ENCODE data around the gene KCNIP3.
"Not testable (repeated sequence)": the region's sequence is repeated elsewhere in the genome, so short reads cannot be mapped to it uniquely, and the experiment has no call there.

Gene KCNIP3

DNA sequence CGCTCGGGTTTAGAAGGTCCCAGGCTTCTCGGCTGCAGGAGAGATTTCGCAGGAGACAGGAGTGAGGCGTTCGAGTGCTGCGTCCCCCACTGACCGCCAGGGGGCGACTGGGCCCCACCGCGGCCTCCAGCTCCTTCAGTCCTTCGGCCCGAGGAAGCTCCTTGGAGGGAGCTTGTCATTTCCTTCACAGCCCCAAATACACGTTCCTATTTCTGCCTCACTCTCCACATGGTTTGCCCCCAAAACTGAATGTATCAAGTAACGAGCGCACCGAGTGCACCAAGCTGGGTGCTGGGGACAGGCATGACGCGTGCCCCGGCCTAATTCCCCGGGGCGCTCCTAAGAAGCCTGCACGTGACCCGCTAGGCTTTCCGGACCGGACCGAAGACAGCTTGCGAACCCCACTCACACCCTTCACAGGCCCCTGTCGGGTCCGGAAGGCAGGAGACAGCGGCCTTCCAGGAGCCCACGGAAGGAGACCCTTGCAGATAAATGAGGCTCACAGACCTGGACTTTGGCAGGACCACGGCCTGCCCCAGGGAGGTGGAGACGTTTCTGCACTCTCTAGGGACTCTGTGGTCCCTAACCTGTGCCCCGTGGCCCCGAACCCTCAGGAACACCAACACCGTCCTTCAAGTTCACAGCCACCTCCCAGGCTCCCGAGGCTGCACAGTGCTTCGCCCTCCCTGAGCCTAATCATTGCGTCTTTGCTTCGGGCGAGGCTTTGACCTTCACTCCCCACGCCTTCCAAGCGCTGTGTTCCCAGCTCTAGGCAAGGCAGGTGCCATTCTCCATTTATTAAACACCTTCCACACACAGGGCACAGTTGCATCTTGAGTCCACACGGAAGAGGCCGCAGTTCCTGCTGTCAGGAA is 92.3 kb downstream of the KCNIP3 start:
- DNase-seq: peak; percentile 7

DNA sequence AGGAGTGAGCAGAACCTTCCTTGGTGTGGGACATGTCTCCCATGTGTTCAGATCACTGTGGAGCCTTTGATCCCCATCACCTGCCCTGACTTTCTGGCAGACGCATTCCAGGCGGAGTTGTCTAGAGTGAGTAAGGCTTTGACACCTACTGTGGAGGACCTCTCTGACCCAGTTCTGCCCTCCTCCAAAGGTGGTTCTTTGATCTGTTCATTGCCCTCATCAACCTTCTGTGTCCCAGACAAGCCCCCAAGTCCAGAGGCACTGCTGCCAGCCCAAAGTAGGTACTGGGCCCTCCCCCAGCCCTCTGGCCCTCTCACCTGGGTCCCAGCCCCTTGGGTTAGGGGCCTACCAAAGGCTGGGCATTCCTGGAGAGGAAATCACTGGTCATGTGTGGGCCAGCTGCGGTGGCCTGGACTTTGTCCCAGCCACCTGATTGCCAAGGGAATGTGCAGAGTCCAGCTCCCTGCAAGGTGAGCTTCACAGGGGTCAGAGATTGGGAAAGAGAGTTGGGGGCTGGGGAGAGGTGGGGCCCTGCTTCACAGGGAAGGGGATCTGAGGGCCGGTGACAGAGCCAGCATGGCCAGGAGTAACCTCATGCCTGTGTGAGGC is 93.2 kb downstream of the KCNIP3 start:
- DNase-seq: no peak

DNA sequence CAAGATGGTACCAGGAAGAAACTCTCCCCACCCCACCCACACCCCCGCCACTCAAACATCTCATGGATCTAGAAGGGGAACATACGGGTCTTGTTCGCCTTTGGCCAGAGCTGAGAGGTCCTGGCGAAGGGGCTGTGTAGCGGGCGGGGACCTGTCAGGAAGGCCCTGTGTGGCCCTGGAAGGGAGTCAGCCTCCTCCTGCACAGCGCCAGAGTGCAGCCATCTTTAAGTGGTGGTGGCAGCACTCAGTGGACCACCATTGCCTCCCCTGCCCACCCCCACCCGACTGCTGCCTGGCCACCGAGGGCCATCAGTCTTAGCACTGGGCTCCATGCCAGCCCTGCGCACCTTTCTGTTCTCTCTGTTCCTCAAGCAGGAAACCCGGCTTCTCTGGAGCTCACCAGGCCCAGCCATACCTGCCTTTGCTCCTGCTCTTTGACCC is 93.8 kb downstream of the KCNIP3 start:
- no peak for DNase-seq

DNA sequence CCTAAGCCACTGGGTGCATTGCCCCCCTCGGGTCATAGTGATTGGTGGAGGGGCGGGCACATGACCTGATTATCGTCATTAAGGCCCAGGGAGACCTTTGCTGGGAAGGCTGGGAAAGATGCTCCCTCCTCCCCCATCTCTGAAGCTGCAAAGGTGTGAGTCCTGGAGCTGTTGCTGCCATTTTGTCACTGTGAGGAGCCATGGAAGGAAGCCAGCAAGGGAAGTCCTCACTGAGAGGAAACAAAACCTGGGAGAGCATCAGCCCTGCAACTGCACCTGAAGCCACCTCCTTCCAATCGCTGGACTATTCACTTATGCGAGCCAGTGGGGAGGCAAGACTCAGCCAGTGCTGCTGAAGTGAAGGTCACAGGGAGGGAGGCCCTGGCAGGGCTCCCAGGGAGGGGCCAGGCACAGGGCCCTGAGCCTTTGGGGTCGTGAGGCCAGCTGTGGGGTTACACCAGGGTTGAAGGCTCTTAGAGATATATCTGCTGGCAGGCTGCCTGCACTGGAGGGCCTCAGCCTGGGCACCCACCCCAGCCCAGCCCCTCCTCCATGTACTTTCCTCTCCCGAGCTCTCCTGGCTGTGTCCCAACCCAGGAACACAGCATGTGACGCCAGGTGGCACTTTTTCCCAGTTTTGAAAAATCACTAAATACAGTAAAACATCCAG is 94.6 kb downstream of the KCNIP3 start:
- DNase-seq: no peak

DNA sequence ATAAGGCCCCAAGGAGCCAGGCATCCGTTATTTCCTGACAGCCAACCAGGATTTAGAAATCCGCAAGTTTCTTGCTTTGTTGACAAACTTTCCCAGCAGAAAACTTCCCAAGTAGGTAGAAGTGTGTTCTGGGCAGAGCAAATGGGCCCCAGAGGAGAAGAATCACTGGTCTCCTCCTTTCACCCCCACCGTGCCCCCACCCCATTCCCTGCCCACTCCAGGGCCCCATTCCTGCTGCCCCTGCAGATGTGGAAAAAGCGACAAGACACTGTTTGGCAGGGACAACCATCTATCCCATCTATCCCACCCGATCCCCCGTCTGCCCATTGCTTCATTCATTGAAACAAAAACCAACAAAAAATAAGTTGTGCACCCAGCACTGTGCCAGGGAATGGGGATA is 95.2 kb downstream of the KCNIP3 start:
- no peak for DNase-seq

DNA sequence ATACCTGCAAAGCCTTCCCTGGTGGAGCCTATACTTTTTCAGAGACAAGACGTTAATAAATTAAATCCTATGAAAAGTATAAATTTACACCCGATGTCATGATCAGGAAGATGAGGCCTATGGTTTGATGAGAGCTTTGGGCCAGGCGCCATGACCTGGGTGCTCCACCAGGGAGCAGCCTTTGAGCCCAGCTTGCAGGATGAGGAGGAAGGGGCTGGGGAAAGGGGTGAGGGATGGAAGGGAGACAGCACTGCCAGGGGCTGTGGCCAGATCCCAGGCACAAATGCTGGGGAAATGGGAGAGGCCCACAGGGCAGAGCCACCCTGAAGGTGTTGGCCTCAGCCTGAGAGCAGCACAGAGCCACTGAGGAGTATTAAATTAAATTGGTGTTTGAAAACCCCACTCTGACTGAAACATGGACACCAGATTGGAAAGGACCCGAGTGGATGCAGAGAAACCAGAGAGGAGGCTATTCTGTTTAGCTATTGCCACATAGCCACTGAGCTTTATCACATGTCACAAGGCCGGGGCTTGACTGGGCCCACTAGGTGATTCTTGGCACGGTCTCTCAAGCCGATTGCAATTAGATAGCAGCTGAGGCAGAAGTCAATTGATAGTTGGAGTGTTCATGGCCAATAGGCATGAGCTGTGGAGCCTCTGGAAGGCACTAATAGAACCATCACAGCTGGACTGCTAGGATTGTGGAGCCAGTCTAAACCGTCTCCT is 95.7 kb downstream of the KCNIP3 start:
- no peak for DNase-seq

DNA sequence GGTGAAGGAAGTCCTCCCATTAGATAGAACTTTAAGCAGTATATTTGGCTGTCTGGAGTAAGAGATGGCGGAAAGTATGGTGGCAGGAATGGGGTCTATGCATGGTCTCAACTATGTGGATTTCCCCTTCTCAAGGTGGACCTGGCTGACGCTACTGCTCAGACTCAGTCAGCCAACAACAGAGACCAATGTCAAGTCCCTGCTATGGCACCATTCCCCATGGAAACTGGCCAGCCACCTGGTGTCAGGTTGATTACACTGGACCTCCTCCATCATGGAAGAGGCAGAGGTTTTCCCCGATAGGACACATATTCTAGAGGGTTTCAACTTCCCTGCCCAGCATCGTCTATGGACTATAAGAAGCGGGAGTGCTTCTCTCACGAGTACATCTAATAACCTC is 96.8 kb downstream of the KCNIP3 start:
- no peak for DNase-seq

DNA sequence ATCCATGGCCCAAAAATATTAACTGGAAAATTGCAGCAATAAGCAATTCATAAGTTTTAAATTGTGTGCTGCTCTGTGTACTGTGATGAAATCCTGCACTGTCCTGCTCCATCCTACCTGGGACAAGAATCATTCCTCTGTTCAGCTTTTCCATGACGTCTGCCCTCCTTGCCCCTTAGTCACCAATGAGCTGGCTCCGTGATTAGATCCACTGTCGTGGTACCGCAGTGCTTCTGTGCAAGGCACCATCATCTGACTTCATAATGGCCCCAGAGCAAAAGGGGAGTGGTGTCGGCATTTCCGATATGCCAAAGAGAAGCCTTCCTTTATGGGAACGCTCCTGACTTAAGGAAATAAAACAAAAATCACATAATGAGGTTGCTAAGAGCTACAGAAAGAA is 101.9 kb downstream of the KCNIP3 start:
- no peak for DNase-seq

DNA sequence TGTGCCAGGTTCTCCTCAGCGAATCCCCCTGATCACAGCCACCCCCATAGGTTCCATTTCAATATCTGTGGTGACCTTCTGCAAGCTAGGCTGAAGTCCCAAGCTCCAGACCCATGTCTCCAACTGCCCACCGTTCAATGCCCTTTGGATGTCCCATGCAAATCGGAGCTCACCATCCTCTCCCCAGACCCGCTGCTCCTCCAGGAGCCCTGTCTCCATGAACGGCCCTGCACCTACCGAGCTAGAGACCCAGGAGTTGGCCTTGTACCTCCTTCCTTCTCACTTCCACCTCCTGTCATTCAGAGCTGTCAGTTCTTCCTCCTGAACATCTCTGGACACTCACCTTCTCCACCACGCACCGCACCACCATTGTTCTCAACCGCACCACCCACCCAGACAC is 104.3 kb downstream of the KCNIP3 start:
- no peak for DNase-seq

DNA sequence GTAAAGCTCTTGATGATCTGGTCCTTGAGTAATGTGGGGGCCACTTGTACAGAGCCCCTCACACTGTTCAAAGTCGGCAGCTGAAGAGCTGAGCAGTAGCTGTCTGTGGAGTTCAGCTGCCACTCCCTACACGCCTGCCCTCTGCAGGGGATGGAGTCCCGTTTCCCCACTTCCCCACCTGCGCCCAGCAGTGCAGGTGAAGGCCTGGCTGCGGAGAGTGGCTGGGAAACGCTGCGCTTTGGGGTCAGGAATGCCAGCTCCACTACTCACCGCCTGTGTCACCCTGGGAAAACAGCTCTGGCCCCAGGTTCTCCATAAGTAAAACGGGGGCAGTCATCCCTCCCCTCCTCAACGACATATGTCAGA is 104.8 kb downstream of the KCNIP3 start:
- DNase-seq: peak; percentile 4

DNA sequence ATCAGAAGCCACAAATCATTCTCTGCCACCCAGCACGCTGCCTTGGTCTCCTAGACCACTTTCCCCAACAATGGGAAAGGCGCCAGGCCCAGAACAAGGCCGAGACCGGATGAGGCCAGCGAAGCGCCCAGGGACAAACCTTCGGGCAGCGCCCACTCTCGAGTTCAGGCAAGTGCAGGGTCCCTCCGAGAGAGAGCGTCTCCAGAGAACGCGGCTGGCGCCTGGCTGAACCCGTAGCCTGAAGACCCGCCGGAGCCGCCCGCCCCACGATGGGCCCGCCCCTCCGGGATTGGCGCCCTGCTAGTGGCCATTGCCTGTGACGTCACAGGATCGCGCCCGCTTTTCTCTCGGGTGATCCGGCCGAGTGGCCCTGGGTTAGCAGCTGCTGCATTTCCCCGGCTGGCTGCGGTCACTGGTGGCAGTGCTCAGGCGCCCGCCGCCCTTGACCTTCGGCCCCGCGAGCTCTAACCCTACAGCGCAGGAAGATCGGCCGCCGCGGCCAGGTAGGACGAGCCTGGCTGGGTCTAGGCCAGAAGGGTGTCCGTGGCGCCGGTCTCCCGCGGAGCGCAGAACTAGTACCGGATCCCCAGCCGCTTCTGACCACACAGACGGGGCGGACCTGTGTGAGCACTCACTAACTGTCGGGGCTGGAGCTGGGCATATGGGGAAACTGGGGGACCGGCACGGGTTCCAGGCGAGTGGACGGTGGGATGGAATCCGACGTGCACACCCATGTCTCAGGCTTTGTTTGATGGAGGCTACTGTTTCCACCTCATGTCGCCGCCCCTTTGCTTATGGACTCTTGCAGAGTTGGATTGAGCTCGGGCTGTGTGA is 105.4 kb downstream of the KCNIP3 start, which contains the start of gene FAHD2A:
FAHD2A (plus strand) TSS at position 339 of the 834 bp plus-strand sequence. CDS start 2,851 bp downstream, outside the sequence.
- DNase-seq: peak; percentile 83

DNA sequence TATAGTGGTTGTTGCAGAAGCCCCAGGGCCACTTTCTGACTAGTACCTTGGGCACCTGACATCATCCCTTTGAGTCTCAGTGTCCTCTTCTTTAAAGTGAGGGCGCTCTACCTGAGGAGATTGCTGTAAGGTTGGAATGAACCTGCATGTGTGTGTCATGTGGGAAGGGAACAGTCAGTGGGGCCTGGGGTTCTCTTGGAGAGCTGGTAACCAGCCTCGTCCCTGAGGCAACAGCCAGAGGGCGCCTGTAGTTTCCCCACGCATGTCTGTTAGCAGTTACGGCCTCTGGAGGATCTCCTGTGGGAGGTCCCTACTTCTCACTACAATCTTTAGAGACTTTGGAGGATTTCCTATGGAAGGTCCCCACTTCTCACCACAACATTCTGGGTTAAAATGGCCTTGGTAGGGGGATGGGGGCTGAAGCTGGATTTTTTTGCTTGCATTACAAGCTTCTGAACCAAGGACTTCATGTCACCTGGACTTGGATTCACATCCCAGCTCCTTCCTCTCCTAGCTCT is 106.1 kb downstream of the KCNIP3 start:
- DNase-seq: peak; percentile 7

DNA sequence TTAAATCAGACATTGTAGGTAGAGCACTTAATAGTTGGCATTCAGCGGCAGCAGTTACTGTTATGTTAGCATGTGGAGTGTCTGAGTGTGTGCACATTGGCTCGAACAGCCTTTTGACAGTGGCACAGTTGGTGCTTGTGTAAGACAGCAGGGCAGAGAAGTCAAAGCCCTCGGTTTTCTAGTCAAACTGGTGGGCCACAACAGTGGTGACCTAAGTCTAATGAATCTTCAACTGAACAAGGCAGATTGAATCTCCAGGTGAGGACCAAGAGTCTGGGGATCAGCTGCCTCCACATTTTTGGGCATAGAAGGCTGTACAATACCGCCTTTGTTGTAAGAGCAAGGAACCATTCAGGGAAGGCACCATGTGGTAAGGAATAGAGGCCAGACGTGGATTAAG is 106.7 kb downstream of the KCNIP3 start:
- not testable (repeated sequence) for DNase-seq

DNA sequence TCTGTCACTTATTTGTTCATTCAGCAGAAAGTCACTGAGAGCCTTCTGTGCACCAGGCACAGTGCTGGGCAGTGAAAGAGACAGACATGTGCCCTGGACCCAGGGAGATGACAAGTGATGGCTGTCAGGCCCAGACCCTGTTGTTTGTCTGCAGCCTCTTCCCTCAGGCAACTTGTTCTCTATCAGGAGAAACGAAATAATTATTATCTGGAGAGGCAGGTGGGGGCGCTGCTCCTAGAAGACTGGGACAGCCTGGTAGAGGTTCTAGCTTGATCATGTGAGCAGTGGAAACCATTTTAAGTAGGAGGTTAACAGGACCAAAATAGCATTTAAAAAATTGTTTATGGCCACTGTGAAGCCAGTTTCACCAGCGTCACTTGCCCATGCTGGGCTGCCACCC is 107.5 kb downstream of the KCNIP3 start:
- DNase-seq: not testable (repeated sequence)

DNA sequence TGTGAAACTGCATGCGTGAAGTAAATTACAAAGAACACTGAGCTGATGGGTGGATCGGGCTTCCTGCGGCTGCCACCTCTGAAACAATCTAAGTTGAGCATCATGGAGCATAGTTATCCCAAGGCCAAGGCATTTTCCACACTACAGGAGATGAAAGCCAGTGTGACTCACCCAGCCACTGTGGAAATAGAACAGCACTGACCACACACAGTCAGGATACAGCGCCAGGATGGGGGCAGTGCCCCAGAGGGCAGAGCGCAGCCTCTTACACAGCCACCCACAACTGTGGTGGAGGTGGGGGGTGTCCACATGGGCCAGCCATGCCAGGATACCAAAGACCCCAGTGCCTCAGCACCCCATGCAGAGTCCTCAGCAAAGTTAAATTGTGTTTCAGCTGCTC is 114.1 kb downstream of the KCNIP3 start:
- not testable (repeated sequence) for DNase-seq

DNA sequence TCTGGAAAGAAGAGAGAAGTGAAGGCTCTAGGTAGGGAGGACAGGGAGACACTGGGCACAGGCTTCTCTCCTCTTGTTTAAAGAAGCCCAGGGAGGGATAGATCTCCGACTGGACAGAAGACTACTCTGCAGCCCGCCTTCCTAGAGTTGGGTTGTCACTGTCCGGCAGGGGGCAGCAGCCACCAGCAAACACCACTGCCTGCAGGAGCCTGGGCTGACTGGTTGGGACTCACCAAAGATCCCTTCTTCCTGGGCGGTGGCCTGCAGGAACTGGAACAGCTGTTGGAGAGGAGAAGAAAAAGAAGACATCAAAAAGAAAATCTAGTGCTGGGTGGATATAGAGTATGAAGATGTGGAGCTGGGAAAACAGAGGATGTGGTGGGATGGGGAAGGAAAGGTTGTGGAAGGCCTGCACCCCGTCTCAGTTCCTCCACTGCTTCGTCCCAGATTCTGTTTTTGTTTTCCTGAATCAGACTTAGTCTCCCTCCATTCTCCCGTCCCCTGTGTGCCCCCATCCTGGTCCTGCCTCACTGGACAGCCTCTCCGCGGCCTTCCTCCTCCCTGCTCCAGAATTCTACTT is 117.0 kb downstream of the KCNIP3 start:
- DNase-seq: peak; percentile 40

DNA sequence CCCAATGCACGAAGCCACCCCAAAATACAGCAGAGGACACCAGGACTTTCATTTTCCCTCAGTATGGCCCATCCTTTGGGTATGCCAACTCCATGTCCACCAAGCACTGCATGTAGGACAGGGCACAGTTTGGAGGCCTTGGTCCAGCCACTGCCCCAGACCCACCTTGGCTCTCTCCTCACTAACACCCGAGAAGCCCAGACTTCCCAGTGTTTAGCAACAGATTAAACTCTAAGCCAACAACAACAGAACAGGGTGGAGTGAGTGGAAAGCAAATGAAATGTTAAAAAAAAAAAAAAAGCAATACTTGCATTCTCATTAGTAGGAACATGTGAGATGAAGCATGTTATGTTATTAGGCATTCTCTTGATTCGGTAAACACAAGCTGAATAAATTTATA is 118.0 kb downstream of the KCNIP3 start:
- not testable (repeated sequence) for DNase-seq

DNA sequence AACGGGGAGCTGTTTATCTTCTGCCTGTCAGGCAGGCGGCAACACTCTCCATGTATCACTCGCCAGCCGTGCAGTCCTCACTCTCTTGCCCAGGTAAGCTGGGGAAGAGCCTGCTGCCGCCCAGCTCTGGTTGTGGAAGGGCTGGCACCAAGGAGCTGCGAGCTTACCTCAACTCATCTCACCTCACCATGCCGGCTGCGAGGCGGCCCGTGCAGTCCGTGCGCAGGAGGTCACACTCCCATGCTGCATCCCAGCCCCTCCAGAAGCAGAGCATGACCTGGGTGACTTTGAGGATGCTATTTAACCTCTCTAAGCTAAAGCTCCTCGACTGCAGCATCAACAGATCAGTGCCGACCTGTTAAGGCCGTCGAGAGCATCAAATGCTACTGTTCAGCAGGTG is 118.4 kb downstream of the KCNIP3 start:
- DNase-seq: not testable (repeated sequence)

DNA sequence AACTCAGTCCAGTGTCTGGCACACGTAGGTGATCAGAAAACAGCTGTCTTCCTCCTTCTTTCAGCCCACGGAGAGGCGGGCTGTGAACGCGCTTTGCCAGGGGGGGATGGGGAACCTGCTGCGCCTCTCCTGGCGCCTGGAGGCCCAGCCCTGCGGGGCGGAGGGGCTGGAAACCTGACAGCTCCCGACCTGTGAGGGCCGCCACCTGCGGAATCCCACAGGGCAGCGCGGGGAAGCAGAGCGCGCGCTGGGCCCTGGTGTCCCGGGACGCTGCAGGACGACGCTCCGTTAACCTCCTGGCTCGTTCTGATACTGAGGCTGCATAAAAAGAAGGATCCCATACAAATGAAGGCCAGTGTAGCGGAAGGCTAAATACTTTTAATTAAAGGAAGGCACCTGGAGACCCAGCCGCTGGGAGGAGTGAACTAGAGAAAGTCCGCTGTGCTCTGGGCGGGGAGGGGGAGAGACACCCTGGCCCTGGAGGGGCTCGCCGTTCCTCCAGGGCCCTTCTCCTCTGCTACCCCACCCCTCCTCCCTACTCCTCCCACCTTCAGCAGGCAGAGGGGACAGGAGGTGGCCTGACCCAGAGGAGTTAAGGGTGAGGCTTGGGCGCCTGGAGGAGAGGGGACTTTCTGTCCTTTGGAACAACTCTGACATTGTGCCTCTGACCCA is 130.2 kb downstream of the KCNIP3 start:
- DNase-seq: not testable (repeated sequence)

DNA sequence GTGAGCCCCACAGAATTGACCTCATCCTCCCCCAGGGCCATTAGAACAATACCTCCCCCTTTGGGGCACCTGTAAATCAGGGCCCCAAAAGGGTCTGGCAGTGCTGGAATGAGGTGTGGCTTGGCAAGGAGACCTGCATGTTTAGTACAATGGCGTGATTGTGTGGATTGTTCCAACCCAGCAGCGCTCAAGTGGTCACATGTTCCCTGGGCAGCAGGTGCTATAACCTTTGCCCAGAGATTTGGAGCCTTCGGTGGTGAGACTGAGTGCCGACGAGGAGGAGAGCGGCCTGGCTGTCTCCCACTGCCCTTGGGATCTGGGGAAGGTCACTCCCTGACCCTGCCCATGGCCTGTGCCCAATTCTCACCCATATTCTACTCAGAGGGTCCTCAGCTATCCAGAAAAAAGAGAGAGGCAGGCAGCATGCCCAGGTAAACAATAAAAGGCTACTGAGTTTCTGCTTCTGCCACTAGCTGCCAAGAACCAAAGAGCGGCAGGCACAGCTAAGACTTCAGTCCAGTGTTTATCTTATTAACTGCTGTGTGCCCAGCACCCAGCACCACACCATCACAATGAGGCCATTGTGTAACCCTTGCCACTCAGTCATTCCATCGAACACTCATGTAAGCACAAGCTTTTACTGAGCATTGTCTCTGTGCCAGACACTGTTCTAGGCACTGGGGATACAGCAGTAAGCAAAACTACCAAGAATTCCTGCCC is 132.8 kb downstream of the KCNIP3 start:
- DNase-seq: not testable (repeated sequence)

All from activated effector memory CD4-positive, alpha-beta T cell treated with Interleukin-2 at 50 U/mL for 16 hours (primary cell).